Activated CD4-positive, CD25-positive, alpha-beta regulatory T cell treated with anti-CD3 and anti-CD28 coated beads, Interleukin-2, amount 50 U/mL, for 16 hours (primary cell): ENCODE data around the gene KCNIP3.
"Not testable (repeated sequence)": the region's sequence is repeated elsewhere in the genome, so short reads cannot be mapped to it uniquely, and the experiment has no call there.

ENCODE experiments used
- DNase-seq: peaks from one replicate; pipeline ENCODE4 v3.0.0-alpha.2; 2020; ENCODE audit warnings: low read depth, low spot score

The KCNIP3 gene

GRCh38 chr2:95382686-95383634 is 85.8 kb downstream of the KCNIP3 start:
- DNase-seq, result no peak

DNA sequence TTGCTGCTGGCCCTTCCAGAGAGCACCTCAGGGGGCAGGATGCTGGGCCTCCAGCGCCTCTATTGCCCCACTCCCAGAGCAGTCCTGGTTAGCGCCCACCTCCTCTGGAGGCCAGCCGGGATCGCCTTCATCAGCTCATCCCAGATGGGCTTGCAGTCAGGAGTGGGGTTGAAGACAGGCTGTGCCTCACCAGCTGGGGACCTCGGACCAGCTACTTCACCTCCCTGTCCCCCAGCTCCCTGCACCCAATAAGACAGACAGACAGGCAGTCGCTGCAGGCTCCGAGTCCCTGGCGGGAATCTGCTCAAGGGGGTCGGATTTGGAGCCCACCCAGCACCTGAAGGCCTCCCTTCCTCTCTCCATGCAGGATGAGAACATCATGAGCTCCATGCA is 86.5 kb downstream of the KCNIP3 start:
- no peak for DNase-seq

GRCh38 chr2:95384854-95385569 is 87.9 kb downstream of the KCNIP3 start:
- no peak for DNase-seq

DNA sequence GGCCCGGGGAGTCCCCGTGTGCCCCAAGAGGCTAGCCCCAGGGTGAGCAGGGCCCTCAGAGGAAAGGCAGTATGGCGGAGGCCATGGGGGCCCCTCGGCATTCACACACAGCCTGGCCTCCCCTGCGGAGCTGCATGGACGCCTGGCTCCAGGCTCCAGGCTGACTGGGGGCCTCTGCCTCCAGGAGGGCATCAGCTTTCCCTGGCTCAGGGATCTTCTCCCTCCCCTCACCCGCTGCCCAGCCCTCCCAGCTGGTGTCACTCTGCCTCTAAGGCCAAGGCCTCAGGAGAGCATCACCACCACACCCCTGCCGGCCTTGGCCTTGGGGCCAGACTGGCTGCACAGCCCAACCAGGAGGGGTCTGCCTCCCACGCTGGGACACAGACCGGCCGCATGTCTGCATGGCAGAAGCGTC is 88.4 kb downstream of the KCNIP3 start:
- no peak for DNase-seq

GRCh38 chr2:95386031-95386430 is 88.9 kb downstream of the KCNIP3 start:
- DNase-seq, result no peak

DNA sequence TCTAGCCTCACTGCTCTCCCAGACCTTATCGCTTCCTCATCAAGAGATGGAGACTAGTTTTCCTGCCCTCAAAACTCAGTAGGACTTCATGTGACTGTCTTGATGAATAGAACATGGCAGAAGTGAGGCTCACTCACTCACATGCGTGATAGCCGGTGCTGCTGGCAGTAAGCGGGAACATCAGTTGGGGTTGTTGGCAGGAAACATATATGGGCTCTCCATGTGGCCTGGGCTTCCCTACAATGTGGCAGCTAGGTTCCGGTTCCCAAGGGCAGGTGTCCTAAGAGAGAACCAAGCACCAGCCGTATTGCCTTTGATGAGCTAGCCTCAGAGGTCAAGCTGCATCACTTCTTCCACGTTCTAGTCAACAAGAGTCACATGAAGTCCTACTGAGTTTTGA is 90.2 kb downstream of the KCNIP3 start:
- DNase-seq, result no peak

GRCh38 chr2:95388091-95388692 is 91.0 kb downstream of the KCNIP3 start:
- DNase-seq, result no peak

GRCh38 chr2:95388856-95389244 is 91.7 kb downstream of the KCNIP3 start:
- DNase-seq, result no peak

DNA sequence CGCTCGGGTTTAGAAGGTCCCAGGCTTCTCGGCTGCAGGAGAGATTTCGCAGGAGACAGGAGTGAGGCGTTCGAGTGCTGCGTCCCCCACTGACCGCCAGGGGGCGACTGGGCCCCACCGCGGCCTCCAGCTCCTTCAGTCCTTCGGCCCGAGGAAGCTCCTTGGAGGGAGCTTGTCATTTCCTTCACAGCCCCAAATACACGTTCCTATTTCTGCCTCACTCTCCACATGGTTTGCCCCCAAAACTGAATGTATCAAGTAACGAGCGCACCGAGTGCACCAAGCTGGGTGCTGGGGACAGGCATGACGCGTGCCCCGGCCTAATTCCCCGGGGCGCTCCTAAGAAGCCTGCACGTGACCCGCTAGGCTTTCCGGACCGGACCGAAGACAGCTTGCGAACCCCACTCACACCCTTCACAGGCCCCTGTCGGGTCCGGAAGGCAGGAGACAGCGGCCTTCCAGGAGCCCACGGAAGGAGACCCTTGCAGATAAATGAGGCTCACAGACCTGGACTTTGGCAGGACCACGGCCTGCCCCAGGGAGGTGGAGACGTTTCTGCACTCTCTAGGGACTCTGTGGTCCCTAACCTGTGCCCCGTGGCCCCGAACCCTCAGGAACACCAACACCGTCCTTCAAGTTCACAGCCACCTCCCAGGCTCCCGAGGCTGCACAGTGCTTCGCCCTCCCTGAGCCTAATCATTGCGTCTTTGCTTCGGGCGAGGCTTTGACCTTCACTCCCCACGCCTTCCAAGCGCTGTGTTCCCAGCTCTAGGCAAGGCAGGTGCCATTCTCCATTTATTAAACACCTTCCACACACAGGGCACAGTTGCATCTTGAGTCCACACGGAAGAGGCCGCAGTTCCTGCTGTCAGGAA is 92.3 kb downstream of the KCNIP3 start:
- DNase-seq, result no peak

DNA sequence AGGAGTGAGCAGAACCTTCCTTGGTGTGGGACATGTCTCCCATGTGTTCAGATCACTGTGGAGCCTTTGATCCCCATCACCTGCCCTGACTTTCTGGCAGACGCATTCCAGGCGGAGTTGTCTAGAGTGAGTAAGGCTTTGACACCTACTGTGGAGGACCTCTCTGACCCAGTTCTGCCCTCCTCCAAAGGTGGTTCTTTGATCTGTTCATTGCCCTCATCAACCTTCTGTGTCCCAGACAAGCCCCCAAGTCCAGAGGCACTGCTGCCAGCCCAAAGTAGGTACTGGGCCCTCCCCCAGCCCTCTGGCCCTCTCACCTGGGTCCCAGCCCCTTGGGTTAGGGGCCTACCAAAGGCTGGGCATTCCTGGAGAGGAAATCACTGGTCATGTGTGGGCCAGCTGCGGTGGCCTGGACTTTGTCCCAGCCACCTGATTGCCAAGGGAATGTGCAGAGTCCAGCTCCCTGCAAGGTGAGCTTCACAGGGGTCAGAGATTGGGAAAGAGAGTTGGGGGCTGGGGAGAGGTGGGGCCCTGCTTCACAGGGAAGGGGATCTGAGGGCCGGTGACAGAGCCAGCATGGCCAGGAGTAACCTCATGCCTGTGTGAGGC is 93.2 kb downstream of the KCNIP3 start:
- DNase-seq, result no peak

DNA sequence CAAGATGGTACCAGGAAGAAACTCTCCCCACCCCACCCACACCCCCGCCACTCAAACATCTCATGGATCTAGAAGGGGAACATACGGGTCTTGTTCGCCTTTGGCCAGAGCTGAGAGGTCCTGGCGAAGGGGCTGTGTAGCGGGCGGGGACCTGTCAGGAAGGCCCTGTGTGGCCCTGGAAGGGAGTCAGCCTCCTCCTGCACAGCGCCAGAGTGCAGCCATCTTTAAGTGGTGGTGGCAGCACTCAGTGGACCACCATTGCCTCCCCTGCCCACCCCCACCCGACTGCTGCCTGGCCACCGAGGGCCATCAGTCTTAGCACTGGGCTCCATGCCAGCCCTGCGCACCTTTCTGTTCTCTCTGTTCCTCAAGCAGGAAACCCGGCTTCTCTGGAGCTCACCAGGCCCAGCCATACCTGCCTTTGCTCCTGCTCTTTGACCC is 93.8 kb downstream of the KCNIP3 start:
- no peak for DNase-seq

DNA sequence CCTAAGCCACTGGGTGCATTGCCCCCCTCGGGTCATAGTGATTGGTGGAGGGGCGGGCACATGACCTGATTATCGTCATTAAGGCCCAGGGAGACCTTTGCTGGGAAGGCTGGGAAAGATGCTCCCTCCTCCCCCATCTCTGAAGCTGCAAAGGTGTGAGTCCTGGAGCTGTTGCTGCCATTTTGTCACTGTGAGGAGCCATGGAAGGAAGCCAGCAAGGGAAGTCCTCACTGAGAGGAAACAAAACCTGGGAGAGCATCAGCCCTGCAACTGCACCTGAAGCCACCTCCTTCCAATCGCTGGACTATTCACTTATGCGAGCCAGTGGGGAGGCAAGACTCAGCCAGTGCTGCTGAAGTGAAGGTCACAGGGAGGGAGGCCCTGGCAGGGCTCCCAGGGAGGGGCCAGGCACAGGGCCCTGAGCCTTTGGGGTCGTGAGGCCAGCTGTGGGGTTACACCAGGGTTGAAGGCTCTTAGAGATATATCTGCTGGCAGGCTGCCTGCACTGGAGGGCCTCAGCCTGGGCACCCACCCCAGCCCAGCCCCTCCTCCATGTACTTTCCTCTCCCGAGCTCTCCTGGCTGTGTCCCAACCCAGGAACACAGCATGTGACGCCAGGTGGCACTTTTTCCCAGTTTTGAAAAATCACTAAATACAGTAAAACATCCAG is 94.6 kb downstream of the KCNIP3 start:
- DNase-seq, result no peak

- DNase-seq, result no peak
Measured at GRCh38 chr2:95392320-95392719, 95.2 kb downstream of the KCNIP3 start.

DNA sequence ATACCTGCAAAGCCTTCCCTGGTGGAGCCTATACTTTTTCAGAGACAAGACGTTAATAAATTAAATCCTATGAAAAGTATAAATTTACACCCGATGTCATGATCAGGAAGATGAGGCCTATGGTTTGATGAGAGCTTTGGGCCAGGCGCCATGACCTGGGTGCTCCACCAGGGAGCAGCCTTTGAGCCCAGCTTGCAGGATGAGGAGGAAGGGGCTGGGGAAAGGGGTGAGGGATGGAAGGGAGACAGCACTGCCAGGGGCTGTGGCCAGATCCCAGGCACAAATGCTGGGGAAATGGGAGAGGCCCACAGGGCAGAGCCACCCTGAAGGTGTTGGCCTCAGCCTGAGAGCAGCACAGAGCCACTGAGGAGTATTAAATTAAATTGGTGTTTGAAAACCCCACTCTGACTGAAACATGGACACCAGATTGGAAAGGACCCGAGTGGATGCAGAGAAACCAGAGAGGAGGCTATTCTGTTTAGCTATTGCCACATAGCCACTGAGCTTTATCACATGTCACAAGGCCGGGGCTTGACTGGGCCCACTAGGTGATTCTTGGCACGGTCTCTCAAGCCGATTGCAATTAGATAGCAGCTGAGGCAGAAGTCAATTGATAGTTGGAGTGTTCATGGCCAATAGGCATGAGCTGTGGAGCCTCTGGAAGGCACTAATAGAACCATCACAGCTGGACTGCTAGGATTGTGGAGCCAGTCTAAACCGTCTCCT is 95.7 kb downstream of the KCNIP3 start:
- DNase-seq, result no peak

DNA sequence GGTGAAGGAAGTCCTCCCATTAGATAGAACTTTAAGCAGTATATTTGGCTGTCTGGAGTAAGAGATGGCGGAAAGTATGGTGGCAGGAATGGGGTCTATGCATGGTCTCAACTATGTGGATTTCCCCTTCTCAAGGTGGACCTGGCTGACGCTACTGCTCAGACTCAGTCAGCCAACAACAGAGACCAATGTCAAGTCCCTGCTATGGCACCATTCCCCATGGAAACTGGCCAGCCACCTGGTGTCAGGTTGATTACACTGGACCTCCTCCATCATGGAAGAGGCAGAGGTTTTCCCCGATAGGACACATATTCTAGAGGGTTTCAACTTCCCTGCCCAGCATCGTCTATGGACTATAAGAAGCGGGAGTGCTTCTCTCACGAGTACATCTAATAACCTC is 96.8 kb downstream of the KCNIP3 start:
- no peak for DNase-seq

GRCh38 chr2:95399061-95399460 is 101.9 kb downstream of the KCNIP3 start:
- no peak for DNase-seq

GRCh38 chr2:95401480-95401879 is 104.3 kb downstream of the KCNIP3 start:
- no peak for DNase-seq

GRCh38 chr2:95402004-95402369 is 104.8 kb downstream of the KCNIP3 start:
- not testable (repeated sequence) for DNase-seq

- peak; percentile 90 for DNase-seq
Measured at GRCh38 chr2:95402370-95403203, 105.4 kb downstream of the KCNIP3 start, which contains the start of gene FAHD2A. TSS of gene FAHD2A (plus strand) at chr2:95402708. CDS start at chr2:95405559, 2,851 bp downstream.
